HEK293 (cell line): ENCODE results near the gene SH3BP2.

Experiments
- CTCF ChIA-PET: fragments of 350-600 bp; formaldehyde crosslinking; extraction: SDS; loops from one replicate; lab custom pipeline; 2021; ENCODE audit warnings: antibody characterized with exemption; lab: Yijun Ruan, JAX
- POLR2A ChIA-PET: fragments of 300-600 bp; formaldehyde crosslinking; extraction: SDS; loops from one replicate; lab custom pipeline; 2020; ENCODE audit warnings: antibody characterized with exemption, inconsistent platforms; lab: Yijun Ruan, JAX
- H3K27ac ChIP-seq: fragments of 200-500 bp; sonication (Bioruptor generic); 2 replicates; pipeline ENCODE4 v1.5.1; 2014; ENCODE audit warnings: low read depth, low read length, control low read depth, inconsistent platforms; ENCODE audit errors: extremely low read depth
- H3K36me3 ChIP-seq, 2 experiments: fragments of 200-500 bp in 1 of 2; sonication (Bioruptor generic) in 1 of 2; 1 replicate in 1 of 2; 2 replicates in 1 of 2; pipeline ENCODE4 v1.5.1; 2014 to 2017; ENCODE audit warnings: inconsistent platforms in 2 of 2, low read length in 2 of 2; ENCODE audit not compliant: control insufficient read depth in 2 of 2, insufficient read depth in 1 of 2
- H3K4me1 ChIP-seq: fragments of 200-500 bp; sonication (Bioruptor generic); 2 replicates; pipeline ENCODE4 v1.5.1; 2014; ENCODE audit warnings: mild to moderate bottlenecking, low read length, inconsistent platforms; ENCODE audit not compliant: control insufficient read depth, insufficient read depth
- H3K4me3 ChIP-seq: 2 replicates; pipeline ENCODE4 v1.5.1; 2011; ENCODE audit warnings: low read depth, mild to moderate bottlenecking, control low read depth, low read length, moderate library complexity
- H3K9me3 ChIP-seq: fragments of 200-500 bp; sonication (Bioruptor generic); 2 replicates; pipeline ENCODE4 v1.5.1; 2014; ENCODE audit warnings: low read depth, low read length, inconsistent platforms; ENCODE audit not compliant: control insufficient read depth, insufficient read depth
- GFI1B ChIP-seq: fragments of 450-650 bp; formaldehyde crosslinking; IDR thresholded peaks from 2 replicates; pipeline ENCODE4 v1.5.1; 2016; ENCODE audit warnings: missing biosample characterization, missing genetic modification characterization
- IKZF3 ChIP-seq: fragments of 450-650 bp; IDR thresholded peaks from 2 replicates; pipeline ENCODE4 v1.5.0; 2018; ENCODE audit warnings: missing biosample characterization, mild to moderate bottlenecking, missing genetic modification characterization, moderate library complexity
- KLF1 ChIP-seq: fragments of 450-650 bp; formaldehyde crosslinking; IDR thresholded peaks from 2 replicates; pipeline ENCODE4 v1.5.1; 2016; ENCODE audit warnings: missing biosample characterization, missing genetic modification characterization
- SCRT1 ChIP-seq: fragments of 450-650 bp; formaldehyde crosslinking; IDR thresholded peaks from 2 replicates; pipeline ENCODE4 v1.5.1; 2016; ENCODE audit warnings: missing biosample characterization, missing genetic modification characterization, borderline replicate concordance
- SCRT2 ChIP-seq: fragments of 450-650 bp; formaldehyde crosslinking; IDR thresholded peaks from 2 replicates; pipeline ENCODE4 v1.5.1; 2016; ENCODE audit warnings: missing biosample characterization, missing genetic modification characterization
- SP2 ChIP-seq: fragments of 450-650 bp; formaldehyde crosslinking; IDR thresholded peaks from 2 replicates; pipeline ENCODE4 v1.5.1; 2016; ENCODE audit warnings: missing biosample characterization, missing genetic modification characterization
- ZNF140 ChIP-seq: fragments of 450-650 bp; formaldehyde crosslinking; IDR thresholded peaks from 2 replicates; pipeline ENCODE4 v1.5.1; 2016; ENCODE audit warnings: missing biosample characterization, missing genetic modification characterization
- ZNF146 ChIP-seq: fragments of 450-650 bp; formaldehyde crosslinking; IDR thresholded peaks from 2 replicates; pipeline ENCODE4 v1.5.1; 2016; ENCODE audit warnings: missing biosample characterization, missing genetic modification characterization
- ZNF223 ChIP-seq: fragments of 450-650 bp; formaldehyde crosslinking; IDR thresholded peaks from 2 replicates; pipeline ENCODE4 v1.5.1; 2016; ENCODE audit warnings: missing biosample characterization, missing genetic modification characterization
- ZNF302 ChIP-seq: fragments of 450-650 bp; formaldehyde crosslinking; IDR thresholded peaks from 2 replicates; pipeline ENCODE4 v1.5.1; 2016; ENCODE audit warnings: missing biosample characterization, missing genetic modification characterization, low read depth
- ZNF335 ChIP-seq: fragments of 450-650 bp; formaldehyde crosslinking; conservative IDR thresholded peaks from 2 replicates; pipeline ENCODE4 v1.5.1; 2016; ENCODE audit warnings: missing biosample characterization, missing genetic modification characterization
- ZNF394 ChIP-seq: fragments of 450-650 bp; formaldehyde crosslinking; IDR thresholded peaks from 2 replicates; pipeline ENCODE4 v1.5.1; 2016; ENCODE audit warnings: missing biosample characterization, missing genetic modification characterization, mild to moderate bottlenecking, moderate library complexity, borderline replicate concordance
- ZNF48 ChIP-seq: fragments of 450-650 bp; formaldehyde crosslinking; IDR thresholded peaks from 2 replicates; pipeline ENCODE4 v1.5.1; 2016; ENCODE audit warnings: missing biosample characterization, missing genetic modification characterization
- ZNF529 ChIP-seq: fragments of 450-650 bp; formaldehyde crosslinking; IDR thresholded peaks from 2 replicates; pipeline ENCODE4 v1.5.1; 2017; ENCODE audit warnings: missing genetic modification characterization, missing biosample characterization; ENCODE audit not compliant: insufficient replicate concordance
- ZNF664 ChIP-seq: fragments of 450-650 bp; formaldehyde crosslinking; IDR thresholded peaks from 2 replicates; pipeline ENCODE4 v1.5.1; 2016; ENCODE audit warnings: missing biosample characterization, missing genetic modification characterization
- ZNF76 ChIP-seq: fragments of 450-650 bp; formaldehyde crosslinking; IDR thresholded peaks from 2 replicates; pipeline ENCODE4; 2016; ENCODE audit warnings: low read depth, missing biosample characterization, missing genetic modification characterization, borderline replicate concordance
- ZNF777 ChIP-seq: fragments of 450-650 bp; formaldehyde crosslinking; IDR thresholded peaks from 2 replicates; pipeline ENCODE4 v1.5.1; 2017; ENCODE audit warnings: missing biosample characterization, missing genetic modification characterization, borderline replicate concordance
- TF ChIP-seq, protein P1 (sequence below): fragments of 450-650 bp; formaldehyde crosslinking; IDR thresholded peaks from 2 replicates; pipeline ENCODE4 v1.5.1; 2016; ENCODE audit warnings: missing biosample characterization, missing genetic modification characterization
- TF ChIP-seq, protein P2 (sequence below): fragments of 450-650 bp; formaldehyde crosslinking; IDR thresholded peaks from 2 replicates; pipeline ENCODE4 v1.5.1; 2016; ENCODE audit warnings: missing biosample characterization, missing genetic modification characterization

The SH3BP2 gene

DNA sequence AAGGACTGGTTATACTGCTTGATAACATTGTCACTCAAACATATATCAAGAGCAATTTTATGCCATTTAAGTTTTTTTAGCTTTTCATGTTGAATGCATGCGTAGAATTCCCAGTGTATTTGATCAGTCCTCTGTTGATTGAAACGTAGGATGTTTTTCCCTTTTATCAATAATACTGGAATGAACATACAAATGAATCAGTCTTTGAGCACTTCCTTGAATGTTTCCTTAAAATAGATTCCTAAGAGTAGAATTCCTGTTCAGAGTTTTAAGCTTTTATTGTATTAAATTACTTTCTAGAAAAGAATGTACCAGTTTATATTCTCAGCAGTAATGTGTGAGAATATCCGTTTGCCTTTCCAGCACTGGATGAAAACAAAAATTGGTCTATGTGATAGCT lies 88.5 kb downstream of the SH3BP2 start (continued):
- TF ChIP-seq, protein P1, sequence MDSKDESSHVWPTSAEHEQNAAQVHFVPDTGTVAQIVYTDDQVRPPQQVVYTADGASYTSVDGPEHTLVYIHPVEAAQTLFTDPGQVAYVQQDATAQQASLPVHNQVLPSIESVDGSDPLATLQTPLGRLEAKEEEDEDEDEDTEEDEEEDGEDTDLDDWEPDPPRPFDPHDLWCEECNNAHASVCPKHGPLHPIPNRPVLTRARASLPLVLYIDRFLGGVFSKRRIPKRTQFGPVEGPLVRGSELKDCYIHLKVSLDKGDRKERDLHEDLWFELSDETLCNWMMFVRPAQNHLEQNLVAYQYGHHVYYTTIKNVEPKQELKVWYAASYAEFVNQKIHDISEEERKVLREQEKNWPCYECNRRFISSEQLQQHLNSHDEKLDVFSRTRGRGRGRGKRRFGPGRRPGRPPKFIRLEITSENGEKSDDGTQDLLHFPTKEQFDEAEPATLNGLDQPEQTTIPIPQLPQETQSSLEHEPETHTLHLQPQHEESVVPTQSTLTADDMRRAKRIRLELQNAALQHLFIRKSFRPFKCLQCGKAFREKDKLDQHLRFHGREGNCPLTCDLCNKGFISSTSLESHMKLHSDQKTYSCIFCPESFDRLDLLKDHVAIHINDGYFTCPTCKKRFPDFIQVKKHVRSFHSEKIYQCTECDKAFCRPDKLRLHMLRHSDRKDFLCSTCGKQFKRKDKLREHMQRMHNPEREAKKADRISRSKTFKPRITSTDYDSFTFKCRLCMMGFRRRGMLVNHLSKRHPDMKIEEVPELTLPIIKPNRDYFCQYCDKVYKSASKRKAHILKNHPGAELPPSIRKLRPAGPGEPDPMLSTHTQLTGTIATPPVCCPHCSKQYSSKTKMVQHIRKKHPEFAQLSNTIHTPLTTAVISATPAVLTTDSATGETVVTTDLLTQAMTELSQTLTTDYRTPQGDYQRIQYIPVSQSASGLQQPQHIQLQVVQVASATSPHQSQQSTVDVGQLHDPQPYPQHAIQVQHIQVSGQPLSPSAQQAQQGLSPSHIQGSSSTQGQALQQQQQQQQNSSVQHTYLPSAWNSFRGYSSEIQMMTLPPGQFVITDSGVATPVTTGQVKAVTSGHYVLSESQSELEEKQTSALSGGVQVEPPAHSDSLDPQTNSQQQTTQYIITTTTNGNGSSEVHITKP (tag by site-specific recombination): no peak
- TF ChIP-seq, all 188 proteins: peak for 0

DNA sequence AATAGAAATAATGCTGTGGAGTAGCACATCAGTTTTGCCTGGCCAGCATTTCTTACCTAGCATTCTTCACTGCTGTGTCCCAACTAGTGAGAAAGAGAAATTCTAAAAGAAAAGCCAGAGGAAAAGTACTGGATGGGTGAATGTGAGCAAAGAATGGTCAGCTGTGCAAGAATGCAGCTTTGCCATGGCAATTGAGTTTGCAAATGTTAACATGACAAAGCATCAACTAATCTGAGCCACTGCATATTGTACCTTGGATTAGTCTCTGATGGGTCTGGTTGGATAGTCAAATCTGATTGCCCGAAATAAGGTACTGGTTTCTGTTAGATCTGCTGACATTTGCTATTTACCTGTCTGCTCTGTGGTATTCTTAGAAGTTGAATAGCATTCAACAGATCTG lies 89.5 kb downstream of the SH3BP2 start:
- Histone ChIP-seq H3K9me3 (no peaks in the 10 kb centered on the region), H3K36me3 (peaks cover 3 to 69% of the 10 kb centered on the region in 2 experiments; a peak in 2 of 3 replicates), H3K4me3 (no peak overlapping the region), H3K27ac (no peak overlapping the region), H3K4me1 (no peaks in the 10 kb centered on the region)
- ChIA-PET POLR2A (no interaction called here), CTCF (no interaction called here)
- TF ChIP-seq ZNF529: no peak
- TF ChIP-seq ZNF76: no peak
- TF ChIP-seq SCRT2 (tag by site-specific recombination): no peak
- TF ChIP-seq, protein P2, sequence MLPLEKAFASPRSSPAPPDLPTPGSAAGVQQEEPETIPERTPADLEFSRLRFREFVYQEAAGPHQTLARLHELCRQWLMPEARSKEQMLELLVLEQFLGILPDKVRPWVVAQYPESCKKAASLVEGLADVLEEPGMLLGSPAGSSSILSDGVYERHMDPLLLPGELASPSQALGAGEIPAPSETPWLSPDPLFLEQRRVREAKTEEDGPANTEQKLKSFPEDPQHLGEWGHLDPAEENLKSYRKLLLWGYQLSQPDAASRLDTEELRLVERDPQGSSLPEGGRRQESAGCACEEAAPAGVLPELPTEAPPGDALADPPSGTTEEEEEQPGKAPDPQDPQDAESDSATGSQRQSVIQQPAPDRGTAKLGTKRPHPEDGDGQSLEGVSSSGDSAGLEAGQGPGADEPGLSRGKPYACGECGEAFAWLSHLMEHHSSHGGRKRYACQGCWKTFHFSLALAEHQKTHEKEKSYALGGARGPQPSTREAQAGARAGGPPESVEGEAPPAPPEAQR (tag by site-specific recombination): no peak
- no peak for TF ChIP-seq SCRT1
- TF ChIP-seq KLF1 (tag by site-specific recombination): no peak
- no peak for TF ChIP-seq ZNF664
- no peak for TF ChIP-seq IKZF3 (tag by site-specific recombination)
- no peak for TF ChIP-seq ZNF777 (tag by site-specific recombination)
- TF ChIP-seq ZNF146 (tag by site-specific recombination): no peak
- TF ChIP-seq ZNF140 (tag by site-specific recombination): no peak

DNA sequence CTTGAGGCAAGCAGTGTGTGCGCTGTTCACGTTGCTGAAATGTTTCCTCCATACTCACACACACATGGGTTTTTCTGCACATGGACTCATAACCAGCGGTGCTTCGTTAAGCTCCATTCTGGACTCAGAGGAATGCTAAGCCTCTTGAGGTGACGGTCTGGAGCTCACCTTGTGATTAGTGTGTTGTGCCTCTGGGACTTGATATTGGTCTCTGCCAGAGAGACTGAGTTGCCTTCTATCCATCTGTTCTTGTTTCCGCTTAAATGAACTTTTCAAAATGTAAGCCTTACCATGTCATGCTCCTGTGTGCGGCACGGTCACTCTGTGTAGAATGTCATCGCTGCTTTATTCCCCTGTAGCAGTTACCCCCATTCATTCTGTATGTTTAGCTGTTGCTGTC lies 93.3 kb downstream of the SH3BP2 start:
- Histone ChIP-seq H3K27ac (no peak overlapping the region), H3K4me1 (no peaks in the 10 kb centered on the region), H3K9me3 (no peaks in the 10 kb centered on the region), H3K4me3 (no peak overlapping the region), H3K36me3 (peaks cover 3 to 51% of the 10 kb centered on the region in 2 experiments; a peak in 2 of 3 replicates)
- TF ChIP-seq ZNF335 (tag by site-specific recombination) (no peak), ZNF302 (no peak), ZNF48 (tag by site-specific recombination) (no peak), ZNF223 (tag by site-specific recombination) (no peak), SP2 (tag by site-specific recombination) (no peak), GFI1B (tag by site-specific recombination) (no peak), ZNF394 (tag by site-specific recombination) (no peak)
- CTCF ChIA-PET: no interaction called here
- POLR2A ChIA-PET: no interaction called here
